GM12873 (cell line): ENCODE data around the gene ENOX1.

ENCODE experiments used
- TF ChIP-seq, protein P1 (sequence below): IDR thresholded peaks from 2 replicates; pipeline ENCODE4 v1.5.1; 2012; ENCODE audit warnings: low read depth, mild to moderate bottlenecking, moderate library complexity, low read length, control low read depth; ENCODE audit not compliant: insufficient read depth; ENCODE audit errors: missing control alignments

ENOX1 gene

GRCh38 chr13:43431290-43431716, 355.5 kb downstream of the ENOX1 start:
- TF ChIP-seq, protein P1, sequence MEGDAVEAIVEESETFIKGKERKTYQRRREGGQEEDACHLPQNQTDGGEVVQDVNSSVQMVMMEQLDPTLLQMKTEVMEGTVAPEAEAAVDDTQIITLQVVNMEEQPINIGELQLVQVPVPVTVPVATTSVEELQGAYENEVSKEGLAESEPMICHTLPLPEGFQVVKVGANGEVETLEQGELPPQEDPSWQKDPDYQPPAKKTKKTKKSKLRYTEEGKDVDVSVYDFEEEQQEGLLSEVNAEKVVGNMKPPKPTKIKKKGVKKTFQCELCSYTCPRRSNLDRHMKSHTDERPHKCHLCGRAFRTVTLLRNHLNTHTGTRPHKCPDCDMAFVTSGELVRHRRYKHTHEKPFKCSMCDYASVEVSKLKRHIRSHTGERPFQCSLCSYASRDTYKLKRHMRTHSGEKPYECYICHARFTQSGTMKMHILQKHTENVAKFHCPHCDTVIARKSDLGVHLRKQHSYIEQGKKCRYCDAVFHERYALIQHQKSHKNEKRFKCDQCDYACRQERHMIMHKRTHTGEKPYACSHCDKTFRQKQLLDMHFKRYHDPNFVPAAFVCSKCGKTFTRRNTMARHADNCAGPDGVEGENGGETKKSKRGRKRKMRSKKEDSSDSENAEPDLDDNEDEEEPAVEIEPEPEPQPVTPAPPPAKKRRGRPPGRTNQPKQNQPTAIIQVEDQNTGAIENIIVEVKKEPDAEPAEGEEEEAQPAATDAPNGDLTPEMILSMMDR = no peak

- TF ChIP-seq, protein P1 = no peak
Observed at GRCh38 chr13:43428545-43429296, 358.1 kb downstream of the ENOX1 start.

DNA sequence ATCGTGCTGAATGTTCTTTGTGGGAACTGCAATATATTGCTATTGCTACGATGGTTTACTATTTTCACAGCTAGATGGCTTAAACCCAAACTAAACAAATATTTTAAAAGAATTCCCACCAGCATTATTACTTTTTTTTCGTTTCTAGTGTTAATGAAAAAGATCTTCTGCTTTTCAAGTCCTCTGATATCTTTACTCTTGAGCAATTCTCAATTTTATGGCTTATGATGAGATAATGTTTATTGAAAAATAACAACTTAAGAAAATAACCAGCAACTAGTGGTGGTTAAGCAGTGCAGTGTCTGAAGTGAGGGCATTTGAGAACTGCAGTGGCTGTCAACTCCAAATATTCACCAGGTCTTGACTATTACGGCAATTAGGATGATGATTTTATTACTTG, 360.4 kb downstream of the ENOX1 start:
- TF ChIP-seq, protein P1 = no peak

DNA sequence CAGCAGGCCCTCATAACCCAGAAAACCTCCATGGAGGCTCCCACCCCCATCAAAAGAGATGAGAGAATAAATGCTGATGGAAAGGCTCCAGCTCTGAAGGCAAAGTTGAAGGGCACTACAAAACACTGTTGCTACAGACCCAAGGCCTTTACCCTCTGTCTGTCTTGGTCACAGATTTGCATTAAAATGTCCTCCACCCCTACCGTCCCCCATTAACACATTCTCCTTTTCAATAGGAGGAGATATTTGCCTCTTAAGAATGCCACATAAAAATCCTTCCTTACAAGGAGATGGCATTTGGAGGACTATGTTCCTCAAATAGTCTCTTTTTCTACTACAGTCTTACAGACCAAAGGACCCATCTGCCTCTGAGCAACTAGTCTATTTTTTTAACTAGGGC, 361.5 kb downstream of the ENOX1 start:
- TF ChIP-seq, protein P1 = no peak

DNA sequence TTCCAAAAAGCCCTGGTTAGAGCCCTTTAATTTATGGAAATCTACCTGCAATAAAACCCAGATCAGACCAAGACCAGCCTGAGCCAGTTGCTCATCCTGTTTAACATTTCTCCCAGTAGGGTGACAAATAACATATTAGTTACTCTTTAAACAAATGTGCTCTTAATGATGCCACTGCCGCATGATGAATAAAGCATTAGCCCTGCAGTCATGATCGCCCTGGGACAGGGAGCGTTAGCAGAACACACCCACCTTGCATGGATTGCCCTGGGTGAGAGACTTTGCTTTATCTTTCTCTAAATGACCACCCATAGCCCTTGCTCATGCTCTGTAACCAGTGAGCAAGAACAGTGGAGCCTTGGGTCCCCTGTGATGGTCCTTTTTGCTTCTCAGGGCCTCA, 362.4 kb downstream of the ENOX1 start:
- TF ChIP-seq, protein P1 = no peak

DNA sequence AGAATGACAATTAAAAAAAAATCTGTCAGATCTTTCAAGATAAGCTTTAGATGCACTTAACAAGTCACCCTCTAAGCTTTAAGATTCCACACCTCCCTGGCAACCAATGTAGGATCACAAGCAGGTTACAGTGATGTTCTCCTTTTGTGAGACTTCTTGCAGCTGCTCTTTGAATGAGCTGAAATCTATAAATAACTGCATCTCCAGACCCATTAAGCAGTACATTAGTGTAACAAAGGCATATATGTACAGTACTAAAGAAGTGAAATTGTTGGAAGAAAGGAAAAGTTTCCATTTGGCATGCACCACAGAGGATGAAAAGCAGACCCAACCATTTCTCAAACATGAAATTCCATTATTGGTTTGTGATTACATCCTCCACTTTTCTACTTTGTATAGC, 364.7 kb downstream of the ENOX1 start:
- TF ChIP-seq, protein P1 = no peak

DNA sequence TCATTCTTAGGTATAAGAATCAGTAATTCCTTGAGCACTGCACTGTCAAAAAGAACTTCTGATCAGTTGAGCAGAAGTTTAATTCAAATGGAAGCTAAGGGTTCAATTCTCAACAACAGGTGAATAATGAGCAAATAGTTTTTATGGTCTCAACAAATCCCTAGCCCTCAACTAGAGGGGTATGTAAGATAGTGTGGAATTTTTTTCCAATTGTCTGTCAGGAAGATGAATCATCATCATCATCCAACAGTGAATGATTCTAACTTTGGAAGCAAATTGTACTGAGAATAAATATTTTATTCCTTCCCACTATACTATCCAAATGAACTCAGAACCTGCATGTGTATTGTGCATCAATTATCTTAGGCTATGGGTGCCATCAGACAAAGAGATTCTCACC, 372.7 kb downstream of the ENOX1 start:
- TF ChIP-seq, protein P1 = no peak
